NCI-H2107 treated with DMSO at 0.1 percent for 48 hours (cell line): ENCODE results near the gene ABCB1.
"Not testable (repeated sequence)": the region's sequence is repeated elsewhere in the genome, so short reads cannot be mapped to it uniquely, and the experiment has no call there.

Experiments used
- DNase-seq: peaks from one replicate; lab custom pipeline; 2025; ENCODE audit not compliant: unreplicated experiment; lab: John Stamatoyannopoulos, UW

Gene ABCB1

DNA sequence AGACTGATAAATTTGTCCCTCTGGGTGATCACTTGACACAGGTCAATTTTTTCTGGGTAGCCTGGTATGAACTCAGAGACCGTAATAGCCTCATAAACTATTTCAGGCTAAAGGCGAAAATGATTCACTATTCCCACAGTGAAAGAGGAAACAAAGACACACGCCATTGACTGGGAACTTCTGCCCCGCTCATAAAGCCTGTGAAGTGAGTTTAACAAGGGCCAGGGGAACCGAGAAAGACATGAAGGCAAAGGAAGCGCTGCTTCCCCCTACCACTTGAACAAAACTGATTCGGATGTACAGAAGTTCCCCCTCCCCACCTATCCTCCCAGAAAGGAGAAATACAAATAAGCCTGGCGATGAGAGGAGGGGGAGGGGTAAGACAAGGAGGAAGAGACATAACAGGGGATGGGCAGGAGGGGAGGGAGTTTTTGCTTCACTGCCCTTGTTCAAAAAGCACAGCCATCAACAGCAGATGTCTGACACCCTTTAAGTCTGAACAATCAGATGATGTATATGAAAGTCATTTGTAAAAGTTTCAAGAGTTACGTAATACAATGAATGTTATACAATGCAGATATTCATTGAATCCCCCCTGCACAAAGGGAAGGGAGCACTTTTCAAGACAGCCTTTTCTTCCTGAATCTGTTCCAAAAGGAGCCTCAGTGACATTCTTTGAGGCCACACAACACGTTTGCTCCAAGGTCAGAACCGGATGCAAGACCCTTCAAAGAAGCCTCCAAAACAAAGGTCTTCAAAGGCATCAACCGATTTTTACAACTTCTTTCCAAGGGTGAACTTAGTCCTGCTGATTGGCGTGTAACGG lies 125.9 kb downstream of the ABCB1 start:
- DNase-seq = no peak

DNA sequence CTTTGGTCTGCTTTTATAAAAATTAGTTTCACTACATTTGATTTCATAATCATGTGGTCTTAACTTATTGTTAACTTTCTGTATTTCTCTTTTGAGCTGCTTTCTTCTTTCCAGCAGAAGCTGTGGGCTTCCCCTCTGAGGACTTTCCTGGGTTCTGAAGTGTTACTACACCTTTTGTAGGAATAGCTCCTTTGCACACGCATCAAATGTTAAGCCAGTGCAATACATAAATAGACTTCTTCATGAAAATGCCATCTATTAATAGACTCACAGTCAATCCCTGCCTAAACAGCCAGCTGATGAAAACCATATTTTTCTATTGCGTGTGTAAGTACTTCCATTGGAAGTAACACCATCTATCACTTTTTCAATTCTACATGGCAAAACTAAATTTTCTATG lies 126.7 kb downstream of the ABCB1 start:
- no peak for DNase-seq

DNA sequence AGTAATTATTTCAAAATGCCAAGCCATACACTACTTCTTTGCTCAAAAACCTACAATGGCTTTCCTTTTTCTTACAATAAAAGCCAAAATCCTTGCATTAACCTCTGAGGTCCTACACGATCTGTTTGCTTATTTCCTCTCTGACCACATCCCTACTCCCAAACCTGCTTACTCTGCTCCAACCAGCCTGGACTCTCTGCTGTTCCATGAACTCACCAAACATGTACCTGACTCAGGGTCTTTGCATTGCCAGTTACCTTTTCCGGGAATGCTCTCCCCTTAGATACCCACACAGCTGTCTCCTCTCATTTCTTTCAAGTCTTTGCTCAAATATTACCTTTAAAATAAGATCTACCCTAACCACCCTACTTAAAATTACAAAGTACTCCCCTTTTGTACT lies 127.5 kb downstream of the ABCB1 start:
- DNase-seq = no peak

DNA sequence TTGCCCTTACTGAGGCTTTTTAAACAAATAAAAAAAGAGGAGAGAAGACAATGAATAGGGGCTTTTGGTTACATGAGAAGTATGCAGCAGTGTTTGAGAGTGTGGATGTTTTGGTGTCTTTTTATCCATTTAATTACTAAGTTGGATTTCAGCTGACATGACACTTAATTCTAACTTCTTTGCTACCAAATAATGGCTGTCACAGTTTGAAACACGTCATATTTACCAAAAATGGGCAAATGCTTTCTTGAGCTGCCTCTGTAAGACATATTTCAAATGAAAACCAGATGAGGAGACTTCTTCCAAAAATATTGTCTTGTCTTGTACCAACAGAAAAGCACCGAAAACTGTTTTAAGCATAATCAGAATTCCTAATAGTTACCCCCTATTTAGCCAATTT lies 129.2 kb downstream of the ABCB1 start:
- no peak for DNase-seq

DNA sequence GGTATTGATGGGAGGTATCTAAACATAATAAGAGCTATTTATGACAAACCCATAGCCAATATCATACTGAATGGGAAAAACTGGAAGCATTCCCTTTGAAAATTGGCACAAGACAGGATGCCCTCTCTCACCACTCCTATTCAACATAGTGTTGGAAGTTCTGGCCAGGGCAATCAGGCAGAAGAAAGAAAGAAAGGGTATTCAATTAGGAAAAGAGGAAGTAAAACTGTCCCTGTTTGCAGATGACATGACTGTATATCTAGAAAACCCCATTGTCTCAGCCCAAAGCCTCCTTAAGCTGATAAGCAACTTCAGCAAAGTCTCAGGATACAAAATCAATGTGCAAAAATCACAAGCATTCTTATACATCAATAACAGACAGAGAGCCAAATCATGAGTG lies 131.5 kb downstream of the ABCB1 start:
- not testable (repeated sequence) for DNase-seq

DNA sequence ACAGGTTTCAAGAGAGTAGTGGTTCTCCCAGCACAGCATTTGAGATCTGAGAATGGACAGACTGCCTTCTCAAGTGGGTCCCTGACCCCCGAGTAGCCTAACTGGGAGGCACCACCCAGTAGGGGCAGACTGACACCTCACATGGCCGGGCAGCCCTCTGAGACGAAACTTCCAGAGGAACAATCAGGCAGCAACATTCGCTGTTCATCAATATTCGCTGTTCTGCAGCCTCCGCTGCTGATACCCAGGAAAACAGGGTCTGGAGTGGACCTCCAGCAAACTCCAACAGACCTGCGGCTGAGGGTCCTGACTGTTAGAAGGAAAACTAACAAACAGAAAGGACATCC lies 135.2 kb downstream of the ABCB1 start:
- not testable (repeated sequence) for DNase-seq

DNA sequence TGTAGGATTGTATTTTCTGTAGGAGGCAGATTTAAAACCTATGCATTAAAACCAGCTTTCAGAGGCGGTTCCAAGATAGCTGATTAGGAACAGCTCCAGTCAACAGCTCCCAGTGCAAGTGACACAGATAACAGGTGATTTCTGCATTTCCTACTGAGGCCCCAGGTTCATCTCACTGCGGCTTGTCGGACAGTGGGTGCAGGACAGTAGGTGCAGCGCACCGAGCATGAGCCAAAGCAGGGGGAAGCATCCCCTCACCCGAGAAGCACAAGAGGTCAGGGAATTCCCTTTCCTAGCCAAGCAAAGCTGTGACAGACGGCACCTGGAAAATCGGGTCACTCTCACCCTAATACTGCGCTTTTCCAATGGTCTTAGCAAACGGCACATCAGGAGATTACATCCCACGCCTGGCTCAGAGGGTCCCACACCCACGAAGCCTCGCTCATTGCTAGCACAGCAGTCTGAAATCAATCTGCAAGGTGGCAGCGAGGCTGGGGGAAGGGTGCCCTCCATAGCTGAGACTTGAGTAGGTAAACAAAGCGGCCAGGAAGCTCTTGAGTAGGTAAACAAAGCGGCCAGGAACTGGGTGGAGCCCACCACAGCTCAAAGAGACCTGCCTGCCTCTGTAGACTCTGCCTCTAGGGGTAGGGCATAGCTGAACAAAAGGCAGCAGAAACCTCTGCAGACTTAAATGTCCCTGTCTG lies 135.7 kb downstream of the ABCB1 start:
- DNase-seq = not testable (repeated sequence)

DNA sequence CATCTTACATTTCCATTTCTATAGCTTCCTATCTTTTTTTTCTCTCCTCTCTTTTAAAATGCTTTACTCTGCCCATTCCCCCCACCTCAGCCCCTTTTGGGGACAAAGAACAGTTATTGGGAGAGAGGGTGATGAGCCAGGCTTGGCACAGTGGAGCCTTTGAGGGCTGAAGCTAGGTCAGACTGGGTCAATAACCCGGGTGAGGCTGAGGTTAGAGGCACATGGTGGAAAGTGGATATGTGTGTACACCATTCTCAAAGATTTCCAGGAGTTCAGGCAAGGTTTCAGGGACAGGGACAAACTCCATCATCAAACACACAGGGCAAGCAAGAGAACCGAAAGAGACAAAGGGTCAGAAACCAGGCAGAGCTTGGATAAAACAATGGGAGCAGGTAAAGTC lies 136.7 kb downstream of the ABCB1 start:
- no peak for DNase-seq

DNA sequence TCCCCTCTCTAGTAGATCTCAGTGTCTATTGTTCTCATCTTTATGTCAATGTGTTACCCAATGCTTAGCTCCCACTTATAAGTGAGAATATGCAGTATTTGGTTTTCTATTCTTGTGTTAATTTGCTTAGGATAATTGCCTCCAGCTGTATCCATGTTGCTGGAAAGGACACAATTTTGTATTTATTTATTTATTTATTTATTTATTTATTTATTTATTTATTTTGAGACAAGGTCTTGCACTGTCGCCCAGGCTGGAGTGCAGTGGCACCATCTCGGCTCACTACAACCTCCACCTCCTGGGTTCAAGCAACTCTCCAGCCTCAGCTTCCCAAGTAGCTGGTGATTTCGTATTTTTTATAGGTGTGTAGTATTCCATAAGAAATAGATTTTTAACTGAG lies 140.2 kb downstream of the ABCB1 start:
- not testable (repeated sequence) for DNase-seq

DNA sequence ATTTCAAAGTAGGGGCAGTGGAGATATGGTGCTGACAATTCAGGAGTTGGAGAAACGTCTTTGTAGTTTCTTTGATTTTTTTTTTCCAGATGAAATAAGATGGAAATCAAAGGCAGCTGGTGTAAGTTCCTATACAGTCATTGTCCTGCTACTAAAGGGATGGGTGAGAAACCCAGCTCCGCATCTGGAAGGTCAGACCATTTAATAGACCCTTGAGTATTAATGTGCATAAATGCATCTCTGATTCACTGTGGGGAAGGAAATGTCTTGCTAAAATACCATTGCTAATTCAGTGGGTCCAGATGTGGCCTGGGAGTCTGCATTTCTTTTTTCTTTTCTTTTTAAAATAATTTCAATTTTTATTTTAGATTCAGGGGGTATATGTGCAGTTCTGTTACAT lies 140.7 kb downstream of the ABCB1 start:
- DNase-seq = no peak

DNA sequence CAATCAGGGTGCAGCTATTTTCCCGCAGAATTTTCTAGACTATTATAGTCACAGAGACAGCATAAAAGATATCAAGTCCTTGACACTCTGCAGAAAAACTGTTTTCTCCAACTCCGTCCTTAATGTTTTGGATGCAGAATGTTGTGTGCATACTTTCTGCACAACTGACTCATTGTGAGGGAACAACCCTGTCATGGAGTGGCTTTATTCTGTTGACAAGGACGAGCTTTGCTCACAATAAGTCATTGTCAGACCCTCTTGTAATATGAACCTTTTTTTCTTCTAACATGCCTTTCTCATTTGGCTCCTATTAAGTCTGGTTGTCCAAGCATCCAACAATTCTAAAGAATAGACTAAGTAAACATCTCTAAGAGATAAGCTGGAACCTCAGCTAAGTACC lies 142.5 kb downstream of the ABCB1 start:
- no peak for DNase-seq

DNA sequence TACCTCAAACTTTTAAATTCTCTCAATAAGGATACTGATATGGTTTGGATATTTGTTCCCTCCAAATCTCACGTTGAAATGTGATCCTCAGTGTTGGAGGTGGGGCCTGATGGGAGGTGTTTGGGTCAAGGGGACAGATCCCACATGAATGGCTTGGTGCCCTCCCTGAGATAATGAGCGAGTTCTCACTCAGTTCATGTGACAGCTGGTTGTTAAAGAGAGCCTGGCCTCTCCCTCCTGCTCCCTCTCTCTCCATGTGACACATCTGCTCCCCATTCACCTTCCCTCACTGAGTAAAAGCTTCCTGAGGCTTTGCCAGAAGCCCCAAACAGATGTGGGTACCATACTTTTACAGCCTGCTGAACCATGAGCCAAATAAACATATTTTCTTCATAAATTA lies 144.4 kb downstream of the ABCB1 start:
- no peak for DNase-seq
